ENCODE results near the gene TMEM87B. TPM values are rescaled to one million over a fixed set of nuclear protein-coding genes. Genes with fewer than 3 reads are reported as not detected.

TMEM87B gene
- total and polyA plus RNA-seq, 2 of the 4 experiments (the other 2 are of a cell fraction): 6.3 to 12.5 TPM

- no peak for TF ChIP-seq CEBPB (IDR thresholded peaks at IDR 0.05; ENCODE audit: low read depth, low read length)
Observed at GRCh38 chr2:112147382-112148168, 92.5 kb downstream of the TMEM87B start (continued).

- no peak overlapping the region for H3K27ac ChIP-seq (ENCODE audit: insufficient read depth, low read length)
- H3K79me1 ChIP-seq (ENCODE audit: low read depth in 1 of 2, low read length in 2 of 2): 0 out of 4 replicates have a peak, but pooled peaks cover 0 to 11% of the 10 kb centered on the region in 2 experiments
- H3K27me3 ChIP-seq (ENCODE audit: control insufficient read depth, insufficient read depth, low read length): no peaks in the 10 kb centered on the region
- H3K23ac ChIP-seq (ENCODE audit: low read depth, low read length): no peak overlapping the region
- intact Hi-C loops (cut with micrococcal nuclease): no loop called here
- H2BK120ac ChIP-seq (ENCODE audit: low read depth, low read length): no peak overlapping the region
- no TSS peak for BruUV-seq (replicated peaks)
- dilution Hi-C loops (cut with HindIII; ENCODE audit: low sequenced_read_pairs, unreplicated experiment): no loop called here
- no peak overlapping the region for H3K18ac ChIP-seq (ENCODE audit: low read depth, low read length)
- H2BK15ac ChIP-seq (ENCODE audit: low read depth, low read length): no peak overlapping the region
- no peak overlapping the region for H3K56ac ChIP-seq (ENCODE audit: extremely low read depth, insufficient read depth, low read length)
- H3K4me3 ChIP-seq (ENCODE audit: insufficient read depth, low read depth, low read length): no peak overlapping the region
- CTCF ChIA-PET: no interaction called here
- WGBS, 2 experiments (ENCODE audit: extremely low coverage in 2 of 2, insufficient read length in 1 of 2): 40% methylated on average over 1 of the region's 2 CpGs; no CpG with 5 or more reads in 1 of the 2 experiments
- H4K8ac ChIP-seq (ENCODE audit: low read depth in 2 of 2, low read length in 2 of 2): no peak overlapping the region
- POLR2A ChIA-PET (ENCODE audit: unreplicated experiment): no interaction called here
- H3K4ac ChIP-seq (ENCODE audit: low read depth, low read length): 0 out of 2 replicates have a peak overlapping the region, but pooled peaks have one; percentile 29
- ATAC-seq (ENCODE audit: low read depth) (no peak), DNase-seq (no peak)
- H3K4me2 ChIP-seq (ENCODE audit: low read depth, low read length): no peak overlapping the region
- H2AK5ac ChIP-seq (ENCODE audit: low read depth, low read length): no peak overlapping the region
- H3K36me3 ChIP-seq (ENCODE audit: control insufficient read depth, insufficient read depth, low read length): no peaks in the 10 kb centered on the region
- H2BK20ac ChIP-seq (ENCODE audit: low read depth, low read length): no peak overlapping the region
- no peak overlapping the region for H3K14ac ChIP-seq (replicated peaks; ENCODE audit: low read depth, low read length)
- peaks cover 5% of the 10 kb centered on the region for H3K9me1 ChIP-seq (ENCODE audit: insufficient read depth, low read length)
- H3K9ac ChIP-seq (ENCODE audit: low read depth, low read length): no peak overlapping the region
- no peak overlapping the region for H2AFZ ChIP-seq (replicated peaks; ENCODE audit: low read length, poor library complexity)
- no peak for TF ChIP-seq CHD1 (IDR thresholded peaks at IDR 0.05; ENCODE audit: low read depth, low read length)
- TF ChIP-seq MXI1 (IDR thresholded peaks at IDR 0.05; ENCODE audit: borderline replicate concordance, low read depth, low read length): no peak
- TF ChIP-seq CEBPB (IDR thresholded peaks at IDR 0.05; ENCODE audit: low read depth, low read length): no peak
- TF ChIP-seq ELK1 (IDR thresholded peaks at IDR 0.05; ENCODE audit: borderline replicate concordance, low read depth, low read length): no peak
- no peak for TF ChIP-seq MAFK (IDR thresholded peaks at IDR 0.05; ENCODE audit: low read depth, low read length)
- TF ChIP-seq, protein P1, sequence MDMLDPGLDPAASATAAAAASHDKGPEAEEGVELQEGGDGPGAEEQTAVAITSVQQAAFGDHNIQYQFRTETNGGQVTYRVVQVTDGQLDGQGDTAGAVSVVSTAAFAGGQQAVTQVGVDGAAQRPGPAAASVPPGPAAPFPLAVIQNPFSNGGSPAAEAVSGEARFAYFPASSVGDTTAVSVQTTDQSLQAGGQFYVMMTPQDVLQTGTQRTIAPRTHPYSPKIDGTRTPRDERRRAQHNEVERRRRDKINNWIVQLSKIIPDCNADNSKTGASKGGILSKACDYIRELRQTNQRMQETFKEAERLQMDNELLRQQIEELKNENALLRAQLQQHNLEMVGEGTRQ (IDR thresholded peaks at IDR 0.05; ENCODE audit: low read depth, low read length): no peak
- H3K9me3 ChIP-seq (ENCODE audit: control insufficient read depth, insufficient read depth, low read length): no peaks in the 10 kb centered on the region
- H3K4me1 ChIP-seq (ENCODE audit: control insufficient read depth, insufficient read depth, low read length): peaks cover 10% of the 10 kb centered on the region
- H2BK5ac ChIP-seq (ENCODE audit: low read depth, low read length, poor library complexity, severe bottlenecking): no peak overlapping the region
- no peak overlapping the region for H4K5ac ChIP-seq (ENCODE audit: low read depth, low read length)
- in situ Hi-C loops (cut with MboI; ENCODE audit: low sequenced_read_pairs): no loop called here
- no peak overlapping the region for H4K91ac ChIP-seq (ENCODE audit: insufficient read depth, low read depth, low read length)
- no peaks in the 10 kb centered on the region for H4K20me1 ChIP-seq (ENCODE audit: insufficient read depth, low read length)
- no peak overlapping the region for H2AK9ac ChIP-seq (replicated peaks; ENCODE audit: low read depth, low read length, poor library complexity)
Observed at GRCh38 chr2:112148477-112148876, 93.4 kb downstream of the TMEM87B start.

All from IMR-90 (cell line).